Immature natural killer cell (primary cell): ENCODE results near the gene CPS1. TPM values are rescaled to one million over a fixed set of nuclear protein-coding genes. Genes with fewer than 3 reads are reported as not detected.

ENCODE experiments used
- DNase-seq, 3 donors: peaks; one replicate each; pipeline ENCODE4 v3.0.0; 2022; ENCODE audit warnings: mixed read lengths in 1 of 3
- H3K27ac Mint-ChIP-seq, 6 donors: one replicate each; pipeline ENCODE4 v1.8.0; 2020; ENCODE audit warnings: mixed read lengths in 6 of 6, mild to moderate bottlenecking in 5 of 6, inconsistent platforms in 4 of 6, moderate library complexity in 3 of 6
- H3K27me3 Mint-ChIP-seq, 3 donors: one replicate each; pipeline ENCODE4 v1.8.0; 2020 to 2021; ENCODE audit warnings: low read depth in 3 of 3, mild to moderate bottlenecking in 3 of 3, mixed read lengths in 3 of 3, moderate library complexity in 3 of 3, inconsistent platforms in 1 of 3
- H3K36me3 Mint-ChIP-seq, 3 donors: one replicate each; pipeline ENCODE4 v1.8.0; 2020; ENCODE audit warnings: mixed read lengths in 3 of 3, inconsistent platforms in 2 of 3, mild to moderate bottlenecking in 2 of 3
- H3K4me1 Mint-ChIP-seq, 2 donors: one replicate each; pipeline ENCODE4 v1.8.0; 2020; ENCODE audit warnings: inconsistent platforms in 2 of 2, mild to moderate bottlenecking in 2 of 2, mixed read lengths in 2 of 2, moderate library complexity in 1 of 2
- H3K4me3 Mint-ChIP-seq, 5 donors: one replicate each; pipeline ENCODE4 v1.8.0; 2020; ENCODE audit warnings: mild to moderate bottlenecking in 5 of 5, mixed read lengths in 5 of 5, inconsistent platforms in 3 of 5, moderate library complexity in 3 of 5
- H3K9me3 Mint-ChIP-seq, 6 donors: one replicate each; pipeline ENCODE4 v1.8.0; 2020; ENCODE audit warnings: mild to moderate bottlenecking in 6 of 6, mixed read lengths in 6 of 6, inconsistent platforms in 4 of 6, moderate library complexity in 3 of 6
- polyA plus RNA-seq, 3 donors: library from polyadenylated mRNA; unstranded; fragments of 300-500 nt; fragmentation: Illumina TruSeq; gene quantifications; one replicate each; pipeline ENCODE4 v1.2.3, GENCODE V29; 2021

CPS1 gene
- polyA plus RNA-seq, 3 donors from 2014 or later, result not detected

- no peak overlapping the region for H3K4me3 Mint-ChIP-seq
- no peaks in the 10 kb centered on the region for H3K4me1 Mint-ChIP-seq
- DNase-seq, result no peak
- no peak overlapping the region for H3K27ac Mint-ChIP-seq
- H3K27me3 Mint-ChIP-seq, result peaks cover 0 to 3% (median 0%) of the 10 kb centered on the region in 3 donors
- H3K36me3 Mint-ChIP-seq, result no peaks in the 10 kb centered on the region
- H3K9me3 Mint-ChIP-seq, result peaks cover 0 to 6% (median 1%) of the 10 kb centered on the region in 6 donors
Observed at GRCh38 chr2:210642333-210642732, 85.9 kb downstream of the CPS1 start.

DNA sequence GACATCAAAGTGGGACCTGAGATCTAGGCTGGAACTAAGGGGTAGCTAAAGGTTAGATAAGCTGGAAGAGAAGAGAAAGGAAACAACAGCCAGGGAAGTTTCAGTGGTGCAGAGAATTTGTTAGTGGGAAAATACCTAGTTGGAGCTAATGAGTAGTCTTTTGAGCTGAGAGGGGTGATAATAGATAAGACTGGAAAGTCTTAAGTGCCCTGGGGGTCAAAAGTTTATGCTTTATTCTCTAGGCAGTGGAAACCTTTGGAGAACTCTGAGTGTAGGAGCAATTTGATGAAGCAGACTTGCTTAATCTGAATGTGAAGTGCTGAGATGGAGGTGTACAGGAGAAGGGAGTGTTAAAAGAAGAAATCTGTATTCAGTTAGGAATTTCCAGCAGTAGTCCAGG lies 90.8 kb downstream of the CPS1 start:
- peaks cover 0 to 3% (median 0%) of the 10 kb centered on the region in 3 donors for H3K27me3 Mint-ChIP-seq
- no peaks in the 10 kb centered on the region for H3K4me1 Mint-ChIP-seq
- peaks cover 0 to 5% (median 0%) of the 10 kb centered on the region in 6 donors for H3K9me3 Mint-ChIP-seq
- H3K36me3 Mint-ChIP-seq, result no peaks in the 10 kb centered on the region
- H3K27ac Mint-ChIP-seq, result no peak overlapping the region
- no peak for DNase-seq
- H3K4me3 Mint-ChIP-seq, result no peak overlapping the region

GRCh38 chr2:210654091-210654490 lies 97.7 kb downstream of the CPS1 start:
- no peaks in the 10 kb centered on the region for H3K36me3 Mint-ChIP-seq
- peaks cover 0 to 2% (median under 1%) of the 10 kb centered on the region in 6 donors for H3K9me3 Mint-ChIP-seq
- no peak for DNase-seq
- H3K4me1 Mint-ChIP-seq, result no peaks in the 10 kb centered on the region
- H3K4me3 Mint-ChIP-seq, result no peak overlapping the region
- no peaks in the 10 kb centered on the region for H3K27me3 Mint-ChIP-seq
- H3K27ac Mint-ChIP-seq, result no peak overlapping the region

- Mint-ChIP-seq H3K4me1 (no peaks in the 10 kb centered on the region), H3K9me3 (peaks cover 0 to 7% (median 3%) of the 10 kb centered on the region in 6 donors), H3K27ac (no peak overlapping the region), H3K27me3 (no peaks in the 10 kb centered on the region), H3K36me3 (no peaks in the 10 kb centered on the region), H3K4me3 (no peak overlapping the region)
- DNase-seq, result no peak
Observed at GRCh38 chr2:210655229-210655975, 99.0 kb downstream of the CPS1 start.

GRCh38 chr2:210657874-210658273 lies 101.5 kb downstream of the CPS1 start:
- Mint-ChIP-seq H3K27ac (no peak overlapping the region), H3K27me3 (no peaks in the 10 kb centered on the region), H3K4me1 (no peaks in the 10 kb centered on the region), H3K4me3 (no peak overlapping the region), H3K36me3 (no peaks in the 10 kb centered on the region), H3K9me3 (peaks cover 0 to 12% (median 3%) of the 10 kb centered on the region in 6 donors)
- DNase-seq, result no peak

DNA sequence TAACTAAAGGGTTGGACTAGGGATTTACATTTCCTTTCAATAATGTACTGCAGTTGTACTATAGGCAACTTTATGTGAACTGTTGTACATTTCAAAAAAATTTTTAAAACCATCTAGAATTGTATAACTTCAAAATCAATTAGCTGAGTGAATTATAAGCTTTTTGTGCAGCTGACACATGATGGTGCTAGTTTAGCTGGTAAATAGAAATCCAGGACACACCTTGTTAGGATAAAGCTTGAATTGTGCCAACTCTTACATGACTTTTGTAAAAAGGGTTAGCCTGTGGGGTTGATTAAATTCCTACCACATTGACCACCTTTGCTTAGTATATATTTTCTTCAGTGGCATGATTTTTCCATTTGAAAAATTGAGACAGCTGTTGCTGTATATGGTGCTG lies 104.4 kb downstream of the CPS1 start:
- Mint-ChIP-seq H3K27ac (no peak overlapping the region), H3K36me3 (no peaks in the 10 kb centered on the region), H3K4me3 (no peak overlapping the region), H3K9me3 (peaks cover 0 to 15% (median 6%) of the 10 kb centered on the region in 6 donors), H3K27me3 (no peaks in the 10 kb centered on the region), H3K4me1 (no peaks in the 10 kb centered on the region)
- no peak for DNase-seq

GRCh38 chr2:210662560-210662959 lies 106.2 kb downstream of the CPS1 start:
- no peak overlapping the region for H3K4me3 Mint-ChIP-seq
- DNase-seq, result no peak
- H3K27me3 Mint-ChIP-seq, result no peaks in the 10 kb centered on the region
- H3K36me3 Mint-ChIP-seq, result no peaks in the 10 kb centered on the region
- H3K9me3 Mint-ChIP-seq, result peaks cover 3 to 15% (median 9%) of the 10 kb centered on the region in 6 donors
- H3K4me1 Mint-ChIP-seq, result no peaks in the 10 kb centered on the region
- no peak overlapping the region for H3K27ac Mint-ChIP-seq

GRCh38 chr2:210663631-210664089 lies 107.3 kb downstream of the CPS1 start:
- peaks cover 0 to 2% (median 0%) of the 10 kb centered on the region in 3 donors for H3K27me3 Mint-ChIP-seq
- no peaks in the 10 kb centered on the region for H3K4me1 Mint-ChIP-seq
- no peak overlapping the region for H3K4me3 Mint-ChIP-seq
- H3K36me3 Mint-ChIP-seq, result no peaks in the 10 kb centered on the region
- H3K27ac Mint-ChIP-seq, result no peak overlapping the region
- DNase-seq, result no peak
- peaks cover 4 to 15% (median 9%) of the 10 kb centered on the region in 6 donors for H3K9me3 Mint-ChIP-seq

- Mint-ChIP-seq H3K4me3 (no peak overlapping the region), H3K27ac (no peak overlapping the region), H3K4me1 (no peaks in the 10 kb centered on the region), H3K36me3 (no peaks in the 10 kb centered on the region), H3K9me3 (peaks cover 0 to 11% (median 6%) of the 10 kb centered on the region in 6 donors), H3K27me3 (peaks cover 0 to 3% (median 0%) of the 10 kb centered on the region in 3 donors)
- no peak for DNase-seq
Observed at GRCh38 chr2:210667711-210668110, 111.3 kb downstream of the CPS1 start.

DNA sequence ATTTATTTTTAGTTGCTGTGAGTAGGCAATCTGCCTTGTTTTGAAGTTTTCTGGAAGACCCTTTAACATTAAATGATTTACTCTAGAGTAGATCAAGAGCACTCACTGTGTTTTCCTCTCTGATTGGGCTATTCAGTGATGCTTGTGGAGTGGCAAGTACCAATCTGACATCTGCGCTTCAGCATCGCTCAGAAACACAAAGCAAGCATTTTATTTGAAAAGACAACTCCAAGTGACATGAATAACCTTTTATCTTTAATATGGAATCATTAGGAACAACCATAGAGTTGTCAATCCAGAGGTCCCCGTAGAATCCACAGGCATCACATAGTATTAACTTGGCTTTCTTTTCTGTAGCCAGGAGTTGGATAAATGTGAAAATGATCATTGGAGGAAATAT lies 114.7 kb downstream of the CPS1 start:
- peaks cover 3 to 12% (median 5%) of the 10 kb centered on the region in 6 donors for H3K9me3 Mint-ChIP-seq
- H3K4me1 Mint-ChIP-seq, result no peaks in the 10 kb centered on the region
- H3K36me3 Mint-ChIP-seq, result no peaks in the 10 kb centered on the region
- H3K27ac Mint-ChIP-seq, result no peak overlapping the region
- DNase-seq, result no peak
- peaks cover 0 to 3% (median 0%) of the 10 kb centered on the region in 3 donors for H3K27me3 Mint-ChIP-seq
- no peak overlapping the region for H3K4me3 Mint-ChIP-seq

DNA sequence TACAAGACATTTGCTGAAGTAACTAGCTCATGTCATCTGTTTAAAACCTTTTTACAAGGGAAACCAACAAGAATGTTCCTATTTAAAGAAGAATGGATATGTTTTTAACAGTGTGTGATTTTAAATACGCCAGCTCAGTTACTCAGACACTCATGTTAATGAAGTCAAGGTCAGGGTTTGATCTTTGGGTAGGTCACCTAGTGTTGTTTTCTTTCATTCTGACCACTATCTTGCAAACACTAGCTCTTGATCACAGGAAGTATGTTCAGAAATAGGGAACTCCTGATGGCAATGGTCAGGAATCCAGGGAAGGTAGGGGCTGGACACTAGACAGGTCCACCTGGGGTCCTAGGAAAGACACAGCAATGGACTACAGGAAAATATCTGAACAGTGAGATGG lies 116.7 kb downstream of the CPS1 start:
- Mint-ChIP-seq H3K4me3 (no peak overlapping the region), H3K27ac (no peak overlapping the region), H3K36me3 (no peaks in the 10 kb centered on the region), H3K4me1 (no peaks in the 10 kb centered on the region), H3K27me3 (peaks cover 0 to 3% (median 0%) of the 10 kb centered on the region in 3 donors), H3K9me3 (peaks cover 0 to 9% (median 4%) of the 10 kb centered on the region in 6 donors)
- DNase-seq, result no peak

DNA sequence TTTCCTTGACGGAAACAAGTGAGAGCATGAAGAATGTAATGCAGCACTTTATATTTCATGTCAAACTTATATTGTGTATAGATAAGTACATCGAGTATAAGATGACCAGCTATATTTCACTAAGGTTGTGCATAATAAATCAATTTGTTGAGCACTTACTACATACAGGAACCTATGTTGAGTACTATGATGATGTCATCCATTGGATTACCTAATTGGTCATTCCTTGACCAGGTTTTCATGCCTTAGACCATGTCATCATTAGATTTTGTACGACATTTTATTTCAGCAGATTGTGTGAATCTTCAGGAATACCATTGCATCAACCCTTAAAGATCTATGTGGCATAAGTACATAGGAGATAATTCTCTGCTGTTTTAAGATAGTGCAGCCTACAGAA lies 119.7 kb downstream of the CPS1 start:
- H3K27ac Mint-ChIP-seq, result no peak overlapping the region
- DNase-seq, result no peak
- no peaks in the 10 kb centered on the region for H3K36me3 Mint-ChIP-seq
- no peaks in the 10 kb centered on the region for H3K27me3 Mint-ChIP-seq
- H3K9me3 Mint-ChIP-seq, result peaks cover 0 to 18% (median 3%) of the 10 kb centered on the region in 6 donors
- no peaks in the 10 kb centered on the region for H3K4me1 Mint-ChIP-seq
- no peak overlapping the region for H3K4me3 Mint-ChIP-seq

DNA sequence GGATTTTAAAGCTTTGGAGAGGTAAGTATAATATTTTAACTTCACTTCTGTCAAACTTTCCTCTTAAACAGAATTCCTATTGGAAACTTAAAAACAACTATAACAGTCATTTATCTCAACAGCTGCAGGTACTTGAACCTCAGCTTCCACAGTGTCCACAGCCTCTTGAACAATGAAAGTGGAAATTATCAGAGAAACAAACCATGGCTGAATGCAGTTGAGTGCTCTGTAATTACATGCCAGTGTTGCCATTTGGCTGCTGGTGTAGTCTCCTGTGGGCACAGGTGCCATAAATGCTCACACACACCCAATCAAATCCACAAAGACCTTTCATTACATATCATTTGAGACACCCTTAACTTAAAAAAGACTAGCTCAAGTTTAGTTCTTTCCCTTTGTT lies 125.1 kb downstream of the CPS1 start:
- no peak overlapping the region for H3K27ac Mint-ChIP-seq
- DNase-seq, result no peak
- no peak overlapping the region for H3K4me3 Mint-ChIP-seq
- peaks cover 0 to 19% (median 5%) of the 10 kb centered on the region in 6 donors for H3K9me3 Mint-ChIP-seq
- no peaks in the 10 kb centered on the region for H3K4me1 Mint-ChIP-seq
- peaks cover 0 to 1% (median 0%) of the 10 kb centered on the region in 3 donors for H3K27me3 Mint-ChIP-seq
- no peaks in the 10 kb centered on the region for H3K36me3 Mint-ChIP-seq

GRCh38 chr2:210686401-210686800 lies 130.0 kb downstream of the CPS1 start:
- DNase-seq, result no peak
- H3K27ac Mint-ChIP-seq, result no peak overlapping the region
- no peaks in the 10 kb centered on the region for H3K4me1 Mint-ChIP-seq

More at GRCh38 chr2:210686401-210686800, 130.0 kb downstream of the CPS1 start:
- peaks cover 0 to 4% (median 0%) of the 10 kb centered on the region in 3 donors for H3K27me3 Mint-ChIP-seq
- no peak overlapping the region for H3K4me3 Mint-ChIP-seq
- no peaks in the 10 kb centered on the region for H3K36me3 Mint-ChIP-seq
- H3K9me3 Mint-ChIP-seq, result peaks cover 0 to 14% (median 4%) of the 10 kb centered on the region in 6 donors
